A549 (cell line): ENCODE measurements around the gene ZDHHC24.

Experiments
- CEBPB ChIP-seq, 2 experiments: fragments of >200 bp in 1 of 2; sonication (Bioruptor Twin) in 1 of 2; formaldehyde crosslinking in 1 of 2; IDR thresholded peaks; 2 replicates each; pipeline ENCODE4 v1.6.1; 2012 to 2016
- CHD2 ChIP-seq: fragments of 150-350 bp; IDR thresholded peaks from 2 replicates; pipeline ENCODE4 v1.6.1; 2014; ENCODE audit warnings: low read length; ENCODE audit not compliant: partially characterized antibody
- EP300 ChIP-seq, 2 experiments: fragments of >200 bp; sonication (Bioruptor Twin); formaldehyde crosslinking; IDR thresholded peaks; 2 replicates in 1 of 2; 3 replicates in 1 of 2; pipeline ENCODE4 v1.6.1; 2016 to 2017
- MAZ ChIP-seq: fragments of 150-350 bp; IDR thresholded peaks from 2 replicates; pipeline ENCODE4 v1.6.1; 2014; ENCODE audit warnings: antibody characterized with exemption, low read depth, low read length, borderline replicate concordance
- POLR2A ChIP-seq: IDR thresholded peaks from 2 replicates; pipeline ENCODE4 v1.6.1; 2012; ENCODE audit warnings: mild to moderate bottlenecking, low read length
- POLR2AphosphoS2 ChIP-seq: conservative IDR thresholded peaks from 2 replicates; pipeline ENCODE4 v1.6.1; 2012; ENCODE audit warnings: low read length, improper control_type of control experiment, inconsistent platforms
- RAD21 ChIP-seq, 2 experiments: fragments of >200 bp in 1 of 2; sonication (Bioruptor Twin) in 1 of 2; formaldehyde crosslinking in 1 of 2; IDR thresholded peaks in 1 of 2; conservative IDR thresholded peaks in 1 of 2; 2 replicates in 1 of 2; 3 replicates in 1 of 2; pipeline ENCODE4 v1.6.1; 2012 to 2018; ENCODE audit warnings: inconsistent platforms in 1 of 2
- RFX5 ChIP-seq: fragments of 450-650 bp; IDR thresholded peaks from 2 replicates; pipeline ENCODE4 v1.7.1; 2014; ENCODE audit warnings: antibody characterized with exemption, mild to moderate bottlenecking, moderate library complexity
- SMC3 ChIP-seq: fragments of >200 bp; sonication (Bioruptor Twin); formaldehyde crosslinking; IDR thresholded peaks from 3 replicates; pipeline ENCODE4 v1.6.1; 2018; ENCODE audit warnings: inconsistent platforms
- ZSCAN20 ChIP-seq: fragments of 250-450 bp; sonication (Bioruptor Pico); IDR thresholded peaks from 2 replicates; pipeline ENCODE4 v1.8.0; 2022; ENCODE audit warnings: mild to moderate bottlenecking, moderate library complexity
- TF ChIP-seq, protein P1 (sequence below): fragments of >200 bp; sonication (Bioruptor Twin); formaldehyde crosslinking; IDR thresholded peaks from 3 replicates; pipeline ENCODE4 v1.5.1; 2016
- TF ChIP-seq, protein P2 (sequence below): fragments of 450-650 bp; IDR thresholded peaks from 2 replicates; pipeline ENCODE4 v1.6.1; 2014; ENCODE audit warnings: antibody characterized with exemption
- TF ChIP-seq, protein P3 (sequence below): IDR thresholded peaks from 2 replicates; pipeline ENCODE4 v1.6.1; 2012

DNA sequence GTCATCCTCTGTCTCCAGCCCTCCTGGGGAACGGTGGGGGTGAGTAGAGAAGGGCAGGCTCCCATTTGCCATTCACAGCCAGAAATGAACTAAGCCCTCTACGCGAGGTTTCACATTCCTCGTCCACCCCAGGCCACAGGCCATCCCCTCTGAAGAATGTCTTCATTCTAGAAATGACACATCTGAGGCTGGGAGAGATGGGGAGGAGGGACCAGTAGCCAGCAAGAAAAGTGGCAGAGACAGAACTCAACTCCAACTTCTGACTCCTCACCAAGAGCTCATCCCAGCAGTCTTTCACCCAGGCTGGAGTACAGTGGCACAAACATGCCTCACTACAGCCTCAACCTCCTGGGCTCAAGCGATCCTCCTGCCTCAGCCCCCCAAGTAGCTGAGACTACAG lies 19.1 kb upstream of the ZDHHC24 start:
- no peak for TF ChIP-seq CEBPB (IDR thresholded peaks at IDR 0.05)
- TF ChIP-seq, protein P1, sequence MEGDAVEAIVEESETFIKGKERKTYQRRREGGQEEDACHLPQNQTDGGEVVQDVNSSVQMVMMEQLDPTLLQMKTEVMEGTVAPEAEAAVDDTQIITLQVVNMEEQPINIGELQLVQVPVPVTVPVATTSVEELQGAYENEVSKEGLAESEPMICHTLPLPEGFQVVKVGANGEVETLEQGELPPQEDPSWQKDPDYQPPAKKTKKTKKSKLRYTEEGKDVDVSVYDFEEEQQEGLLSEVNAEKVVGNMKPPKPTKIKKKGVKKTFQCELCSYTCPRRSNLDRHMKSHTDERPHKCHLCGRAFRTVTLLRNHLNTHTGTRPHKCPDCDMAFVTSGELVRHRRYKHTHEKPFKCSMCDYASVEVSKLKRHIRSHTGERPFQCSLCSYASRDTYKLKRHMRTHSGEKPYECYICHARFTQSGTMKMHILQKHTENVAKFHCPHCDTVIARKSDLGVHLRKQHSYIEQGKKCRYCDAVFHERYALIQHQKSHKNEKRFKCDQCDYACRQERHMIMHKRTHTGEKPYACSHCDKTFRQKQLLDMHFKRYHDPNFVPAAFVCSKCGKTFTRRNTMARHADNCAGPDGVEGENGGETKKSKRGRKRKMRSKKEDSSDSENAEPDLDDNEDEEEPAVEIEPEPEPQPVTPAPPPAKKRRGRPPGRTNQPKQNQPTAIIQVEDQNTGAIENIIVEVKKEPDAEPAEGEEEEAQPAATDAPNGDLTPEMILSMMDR: no peak
- no peak for TF ChIP-seq EP300 (IDR thresholded peaks at IDR 0.05)
- no peak for TF ChIP-seq ZSCAN20 (CRISPR knock-in tag)
- TF ChIP-seq RAD21 (conservative IDR thresholded peaks at IDR 0.05 in 1 of 2, IDR thresholded peaks at IDR 0.05 in 1 of 2): no peak
- no peak for TF ChIP-seq MAZ
- no peak for TF ChIP-seq SMC3
- TF ChIP-seq POLR2A: no peak
- TF ChIP-seq POLR2AphosphoS2: no peak
- TF ChIP-seq RFX5: no peak
- TF ChIP-seq, protein P2, sequence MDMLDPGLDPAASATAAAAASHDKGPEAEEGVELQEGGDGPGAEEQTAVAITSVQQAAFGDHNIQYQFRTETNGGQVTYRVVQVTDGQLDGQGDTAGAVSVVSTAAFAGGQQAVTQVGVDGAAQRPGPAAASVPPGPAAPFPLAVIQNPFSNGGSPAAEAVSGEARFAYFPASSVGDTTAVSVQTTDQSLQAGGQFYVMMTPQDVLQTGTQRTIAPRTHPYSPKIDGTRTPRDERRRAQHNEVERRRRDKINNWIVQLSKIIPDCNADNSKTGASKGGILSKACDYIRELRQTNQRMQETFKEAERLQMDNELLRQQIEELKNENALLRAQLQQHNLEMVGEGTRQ: no peak
- TF ChIP-seq CHD2: no peak
- TF ChIP-seq, protein P3, sequence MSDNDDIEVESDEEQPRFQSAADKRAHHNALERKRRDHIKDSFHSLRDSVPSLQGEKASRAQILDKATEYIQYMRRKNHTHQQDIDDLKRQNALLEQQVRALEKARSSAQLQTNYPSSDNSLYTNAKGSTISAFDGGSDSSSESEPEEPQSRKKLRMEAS: no peak
